HepG2 (cell line): Measurements from ENCODE around the gene RMI2. TPM values are rescaled to one million over a fixed set of nuclear protein-coding genes. Genes with fewer than 3 reads are reported as not detected.

ENCODE experiments used
- AGO1 ChIP-seq: fragments of 200-400 bp; formaldehyde crosslinking; IDR thresholded peaks from 2 replicates; pipeline ENCODE4 v1.6.1; 2017; ENCODE audit warnings: mild to moderate bottlenecking, low read depth, low read length, moderate library complexity; ENCODE audit not compliant: poor library complexity, severe bottlenecking
- ARHGAP35 ChIP-seq: sonication (generic); formaldehyde crosslinking; IDR thresholded peaks from 2 replicates; pipeline ENCODE4 v1.9.0; 2022; ENCODE audit warnings: mild to moderate bottlenecking, inconsistent platforms, moderate library complexity, missing genetic modification reagents, borderline replicate concordance
- ETV5 ChIP-seq: IDR thresholded peaks from 2 replicates; pipeline ENCODE4 v1.6.1; 2018; ENCODE audit warnings: missing biosample characterization, missing genetic modification reagents, inconsistent platforms, borderline replicate concordance
- GMEB1 ChIP-seq: sonication (generic); formaldehyde crosslinking; IDR thresholded peaks from 2 replicates; pipeline ENCODE4 v1.5.1; 2020; ENCODE audit warnings: missing genetic modification reagents, mild to moderate bottlenecking, borderline replicate concordance
- HNRNPL ChIP-seq: fragments of 200-400 bp; formaldehyde crosslinking; IDR thresholded peaks from 2 replicates; pipeline ENCODE4 v1.6.1; 2017; ENCODE audit warnings: mild to moderate bottlenecking, low read depth, low read length
- KDM2A ChIP-seq: sonication (generic); formaldehyde crosslinking; IDR thresholded peaks from 2 replicates; pipeline ENCODE4 v1.4.0; 2020; ENCODE audit warnings: low read depth, missing genetic modification reagents, borderline replicate concordance
- KIAA2018 ChIP-seq: sonication (generic); formaldehyde crosslinking; IDR thresholded peaks from 2 replicates; pipeline ENCODE4 v1.5.0; 2020; ENCODE audit warnings: mild to moderate bottlenecking, missing genetic modification reagents, borderline replicate concordance
- KLF12 ChIP-seq: sonication (generic); formaldehyde crosslinking; IDR thresholded peaks from 2 replicates; pipeline ENCODE4 v1.4.0; 2020; ENCODE audit warnings: missing genetic modification reagents, borderline replicate concordance
- MBD4 ChIP-seq: IDR thresholded peaks from 2 replicates; pipeline ENCODE4 v1.6.1; 2012; ENCODE audit warnings: low read length, inconsistent platforms, borderline replicate concordance
- ZBTB25 ChIP-seq: IDR thresholded peaks from 2 replicates; pipeline ENCODE4 v1.6.1; 2018; ENCODE audit warnings: missing genetic modification reagents
- ZBTB49 ChIP-seq: sonication (generic); formaldehyde crosslinking; IDR thresholded peaks from 2 replicates; pipeline ENCODE4 v1.4.0; 2020; ENCODE audit warnings: missing genetic modification reagents, borderline replicate concordance
- ZNF12 ChIP-seq: sonication (generic); formaldehyde crosslinking; IDR thresholded peaks from 2 replicates; pipeline ENCODE4 v1.5.0; 2020; ENCODE audit warnings: missing genetic modification reagents
- polyA plus RNA-seq, 8 experiments: library from polyadenylated mRNA; depleted of rRNA in 3 of 8; stranded (reverse) in 7 of 8; unstranded in 1 of 8; fragments of >200 nt; fragmentation: Illumina TruSeq in 4 of 8; extraction: Trizol in 4 of 8; gene quantifications; 2 replicates each; pipeline versions ENCODE4 v1.2.1 to v1.2.3, GENCODE V29; 2011 to 2016; ENCODE audit warnings: low read depth in 4 of 8, missing spikeins in 1 of 8, mixed read lengths in 1 of 8; ENCODE audit not compliant: insufficient read depth in 1 of 8
- total RNA-seq, 5 experiments: library from RNA; depleted of rRNA; stranded (reverse); fragments of >200 nt; fragmentation: Illumina TruSeq; extraction: Trizol; gene quantifications; 2 replicates each; pipeline ENCODE4 v1.2.3, GENCODE V29; 2016; ENCODE audit warnings: low read depth in 1 of 5

The RMI2 gene
- total and polyA plus RNA-seq, 2 of the 13 experiments (the other 11 are each of a cell fraction or from before 2014, with no cell fraction given) = 24.5 to 55.7 TPM

- no peak for TF ChIP-seq KIAA2018 (CRISPR knock-in tag)
- no peak for TF ChIP-seq ZBTB49
- TF ChIP-seq AGO1 = no peak
- no peak for TF ChIP-seq ETV5 (CRISPR knock-in tag)
- TF ChIP-seq ZBTB25 (CRISPR knock-in tag) = 0 out of 2 replicates have a peak, but pooled peaks have one; percentile 18
- 0 out of 2 replicates have a peak, but pooled peaks have one; percentile 25 for TF ChIP-seq ARHGAP35 (CRISPR knock-in tag)
- TF ChIP-seq HNRNPL = no peak
- TF ChIP-seq ZNF12 = no peak
- no peak for TF ChIP-seq KLF12 (CRISPR knock-in tag)
- TF ChIP-seq MBD4 = no peak
- peak; percentile 30; the same call in 1 of the 2 replicates for TF ChIP-seq GMEB1 (CRISPR knock-in tag)
- TF ChIP-seq KDM2A (CRISPR knock-in tag) = no peak
These were observed 45.2 kb upstream of the RMI2 start (continued) for GRCh38 chr16:11299865-11300559.
